Astrocyte (in vitro differentiated cells and primary cell): Measurements from ENCODE around the gene KLHDC9.

Experiments used
- EZH2 ChIP-seq: IDR thresholded peaks from 2 replicates; pipeline ENCODE4 v1.6.1; 2012; ENCODE audit warnings: mild to moderate bottlenecking, low read length, inconsistent platforms; ENCODE audit not compliant: insufficient read depth
- TF ChIP-seq, protein P1 (sequence below): IDR thresholded peaks from 2 replicates; pipeline ENCODE4 v1.5.1; 2011; ENCODE audit warnings: low read depth, mild to moderate bottlenecking, inconsistent platforms, low read length, moderate library complexity; ENCODE audit not compliant: insufficient read depth

- TF ChIP-seq, protein P1, sequence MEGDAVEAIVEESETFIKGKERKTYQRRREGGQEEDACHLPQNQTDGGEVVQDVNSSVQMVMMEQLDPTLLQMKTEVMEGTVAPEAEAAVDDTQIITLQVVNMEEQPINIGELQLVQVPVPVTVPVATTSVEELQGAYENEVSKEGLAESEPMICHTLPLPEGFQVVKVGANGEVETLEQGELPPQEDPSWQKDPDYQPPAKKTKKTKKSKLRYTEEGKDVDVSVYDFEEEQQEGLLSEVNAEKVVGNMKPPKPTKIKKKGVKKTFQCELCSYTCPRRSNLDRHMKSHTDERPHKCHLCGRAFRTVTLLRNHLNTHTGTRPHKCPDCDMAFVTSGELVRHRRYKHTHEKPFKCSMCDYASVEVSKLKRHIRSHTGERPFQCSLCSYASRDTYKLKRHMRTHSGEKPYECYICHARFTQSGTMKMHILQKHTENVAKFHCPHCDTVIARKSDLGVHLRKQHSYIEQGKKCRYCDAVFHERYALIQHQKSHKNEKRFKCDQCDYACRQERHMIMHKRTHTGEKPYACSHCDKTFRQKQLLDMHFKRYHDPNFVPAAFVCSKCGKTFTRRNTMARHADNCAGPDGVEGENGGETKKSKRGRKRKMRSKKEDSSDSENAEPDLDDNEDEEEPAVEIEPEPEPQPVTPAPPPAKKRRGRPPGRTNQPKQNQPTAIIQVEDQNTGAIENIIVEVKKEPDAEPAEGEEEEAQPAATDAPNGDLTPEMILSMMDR: no peak
- TF ChIP-seq EZH2: no peak
Observed at GRCh38 chr1:161061419-161061818, 36.7 kb upstream of the KLHDC9 start.
